Stimulated activated CD4-positive, alpha-beta T cell treated with anti-CD3 and anti-CD28 coated beads, TNF-alpha, amount 100 ng/mL, for 48 hours (primary cell): ENCODE data around the gene GIGYF2.

Source experiments
- DNase-seq, 3 donors: peaks; one replicate each; pipeline ENCODE4 v3.0.0-alpha.2; 2020; ENCODE audit warnings: low read depth in 3 of 3

The GIGYF2 gene

GRCh38 chr2:232749331-232749730 is 52.2 kb downstream of the GIGYF2 start:
- no peak for DNase-seq

GRCh38 chr2:232750135-232750671 is 53.1 kb downstream of the GIGYF2 start:
- no peak for DNase-seq

- no peak for DNase-seq
These were observed 60.8 kb downstream of the GIGYF2 start for GRCh38 chr2:232757905-232758304.

GRCh38 chr2:232761301-232761907 is 64.3 kb downstream of the GIGYF2 start:
- DNase-seq = no peak

- DNase-seq = no peak
These were observed 70.7 kb downstream of the GIGYF2 start for GRCh38 chr2:232767866-232768265.

- no peak for DNase-seq
These were observed 73.1 kb downstream of the GIGYF2 start for GRCh38 chr2:232770207-232770606.

- DNase-seq = no peak
These were observed 74.7 kb downstream of the GIGYF2 start for GRCh38 chr2:232771870-232772269.

- no peak for DNase-seq
These were observed 75.4 kb downstream of the GIGYF2 start for GRCh38 chr2:232772531-232772930.

- DNase-seq = no peak
These were observed 76.7 kb downstream of the GIGYF2 start for GRCh38 chr2:232773815-232774214.

GRCh38 chr2:232776435-232776834 is 79.3 kb downstream of the GIGYF2 start, which contains the start of gene KCNJ13:
Gene KCNJ13 (minus strand): TSS chr2:232776565. CDS start chr2:232771362, 5,203 bp downstream.
- DNase-seq = no peak

GRCh38 chr2:232777276-232777675 is 80.1 kb downstream of the GIGYF2 start:
- DNase-seq = no peak

- DNase-seq = no peak
These were observed 82.3 kb downstream of the GIGYF2 start for GRCh38 chr2:232779465-232779864.

GRCh38 chr2:232779934-232780333 is 82.8 kb downstream of the GIGYF2 start:
- DNase-seq = no peak

- DNase-seq = peak in 2 of 3 donors; percentile 6 to 9
These were observed 84.6 kb downstream of the GIGYF2 start for GRCh38 chr2:232781765-232782164.

GRCh38 chr2:232783278-232783677 is 86.1 kb downstream of the GIGYF2 start:
- no peak for DNase-seq

GRCh38 chr2:232787806-232788205 is 90.7 kb downstream of the GIGYF2 start:
- no peak for DNase-seq

- DNase-seq = no peak
These were observed 92.0 kb downstream of the GIGYF2 start for GRCh38 chr2:232789082-232789481.

GRCh38 chr2:232791518-232791917 is 94.4 kb downstream of the GIGYF2 start:
- no peak for DNase-seq

GRCh38 chr2:232793271-232793670 is 96.1 kb downstream of the GIGYF2 start:
- no peak for DNase-seq

- no peak for DNase-seq
These were observed 97.8 kb downstream of the GIGYF2 start for GRCh38 chr2:232794981-232795380.

- no peak for DNase-seq
These were observed 98.8 kb downstream of the GIGYF2 start for GRCh38 chr2:232795920-232796319.

- DNase-seq = no peak
These were observed 101.1 kb downstream of the GIGYF2 start for GRCh38 chr2:232798187-232798586.

GRCh38 chr2:232800166-232800565 is 103.0 kb downstream of the GIGYF2 start:
- DNase-seq = no peak

- no peak for DNase-seq
These were observed 105.0 kb downstream of the GIGYF2 start for GRCh38 chr2:232802091-232802490.
